Esophagus muscularis mucosa (tissue), 4 donors: ENCODE results near the gene PLAGL2. TPM values are rescaled to one million over a fixed set of nuclear protein-coding genes. Genes with fewer than 3 reads are reported as not detected.
"Not testable (repeated sequence)": the region's sequence is repeated elsewhere in the genome, so short reads cannot be mapped to it uniquely, and the experiment has no call there.

ENCODE experiments used
- DNase-seq: peaks from one replicate; pipeline ENCODE4 v3.0.0-alpha.2; 2017; ENCODE audit errors: extremely low spot score
- H3K27ac ChIP-seq, 4 donors: fragments of 200-600 bp; sonication (generic); replicated peaks in 1 of 4; 1 replicate in 3 of 4; 2 replicates in 1 of 4; pipeline ENCODE4 v1.5.1; 2016 to 2019; ENCODE audit warnings: mild to moderate bottlenecking in 1 of 4
- H3K27me3 ChIP-seq, 4 donors: fragments of 200-600 bp; sonication (generic); one replicate each; pipeline versions ENCODE4 v1.5.1 to v1.6.0; 2016 to 2019
- H3K36me3 ChIP-seq, 4 donors: fragments of 200-600 bp; sonication (generic); one replicate each; pipeline ENCODE4 v1.5.1; 2016 to 2019
- H3K4me1 ChIP-seq, 4 donors: fragments of 200-600 bp; sonication (generic); one replicate each; pipeline ENCODE4 v1.5.1; 2016 to 2019
- H3K4me3 ChIP-seq, 4 donors: fragments of 200-600 bp; sonication (generic); 1 replicate in 2 of 4; 2 replicates in 2 of 4; pipeline ENCODE4 v1.5.1; 2016 to 2019; ENCODE audit warnings: mild to moderate bottlenecking in 4 of 4, moderate library complexity in 1 of 4
- H3K9me3 ChIP-seq, 4 donors: fragments of 200-600 bp; sonication (generic); 1 replicate in 3 of 4; 2 replicates in 1 of 4; pipeline ENCODE4 v1.5.1; 2016 to 2019
- EP300 ChIP-seq: sonication (generic); formaldehyde crosslinking; IDR thresholded peaks from one replicate; pipeline ENCODE4 v1.6.1; 2017; ENCODE audit warnings: antibody characterized with exemption
- POLR2A ChIP-seq: fragments of 450-650 bp; IDR thresholded peaks from one replicate; pipeline ENCODE4 v1.6.1; 2017; ENCODE audit warnings: antibody characterized with exemption, moderate library complexity, mild to moderate bottlenecking, low read depth
- POLR2AphosphoS5 ChIP-seq, 2 donors: sonication (generic); formaldehyde crosslinking; IDR thresholded peaks; one replicate each; pipeline ENCODE4 v1.6.1; 2017; ENCODE audit warnings: antibody characterized with exemption in 2 of 2
- WGBS: methylation state at CpG from one replicate; pipeline ENCODE4 v1.1.5; 2018; 5-methylcytosine and 5-hydroxymethylcytosine counted together
- intact Hi-C: fragments of 100-400 bp; cut with DNase I; formaldehyde crosslinking; loops from one replicate; pipeline ENCODE4 v1.15.1; 2023
- total RNA-seq, 4 donors: library from RNA; depleted of rRNA; stranded (reverse); fragments of >200 nt; gene quantifications; one replicate each; pipeline versions ENCODE4 v1.1.0 to v1.2.1, GENCODE V29; 2016
- TF ChIP-seq, protein P1 (sequence below), 3 experiments: fragments of 200-600 bp in 2 of 3; fragments of 450-650 bp in 1 of 3; sonication (generic) in 2 of 3; IDR thresholded peaks; one replicate each; pipeline ENCODE4 v1.5.1; 2017 to 2019; ENCODE audit warnings: antibody characterized with exemption in 3 of 3, mild to moderate bottlenecking in 2 of 3, moderate library complexity in 1 of 3

Gene PLAGL2
- total RNA-seq, 4 donors from 2014 or later: 5.4 to 10.8 (median 8.0) TPM

DNA sequence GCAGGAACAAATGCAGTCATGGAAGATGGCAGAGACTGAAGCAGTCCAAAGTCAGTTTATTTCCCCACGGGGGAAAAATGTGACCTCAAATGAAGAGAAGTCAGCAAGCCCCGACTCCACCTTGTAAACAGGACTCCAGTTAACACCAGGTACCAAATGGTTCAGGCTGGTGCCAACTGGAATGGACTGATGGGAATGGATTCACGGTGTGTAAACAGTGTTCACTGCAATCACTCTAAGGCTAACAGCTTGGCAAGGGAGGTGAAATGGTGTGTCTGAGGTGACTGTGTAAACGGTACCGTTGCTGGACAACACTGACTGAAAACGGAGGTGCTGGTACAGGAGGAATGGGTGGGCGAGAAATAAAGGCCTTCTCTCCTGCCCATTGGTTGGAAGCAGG is 12.0 kb downstream of the PLAGL2 start:
- Histone ChIP-seq H3K9me3 (no peaks in the 10 kb centered on the region), H3K27ac (peak overlapping the region in 2 of 4 donors; percentile 10 to 23), H3K27me3 (no peaks in the 10 kb centered on the region), H3K4me1 (peaks cover 4 to 31% (median 8%) of the 10 kb centered on the region in 4 donors), H3K36me3 (peaks cover 20 to 64% (median 61%) of the 10 kb centered on the region in 4 donors), H3K4me3 (no peak overlapping the region)
- no peak for DNase-seq
- 56% methylated on average over 7 of the region's 7 CpGs for WGBS
- no peak for TF ChIP-seq POLR2A
- TF ChIP-seq EP300: no peak
- TF ChIP-seq POLR2AphosphoS5 (IDR thresholded peaks at IDR 0.05): no peak
- TF ChIP-seq, protein P1, sequence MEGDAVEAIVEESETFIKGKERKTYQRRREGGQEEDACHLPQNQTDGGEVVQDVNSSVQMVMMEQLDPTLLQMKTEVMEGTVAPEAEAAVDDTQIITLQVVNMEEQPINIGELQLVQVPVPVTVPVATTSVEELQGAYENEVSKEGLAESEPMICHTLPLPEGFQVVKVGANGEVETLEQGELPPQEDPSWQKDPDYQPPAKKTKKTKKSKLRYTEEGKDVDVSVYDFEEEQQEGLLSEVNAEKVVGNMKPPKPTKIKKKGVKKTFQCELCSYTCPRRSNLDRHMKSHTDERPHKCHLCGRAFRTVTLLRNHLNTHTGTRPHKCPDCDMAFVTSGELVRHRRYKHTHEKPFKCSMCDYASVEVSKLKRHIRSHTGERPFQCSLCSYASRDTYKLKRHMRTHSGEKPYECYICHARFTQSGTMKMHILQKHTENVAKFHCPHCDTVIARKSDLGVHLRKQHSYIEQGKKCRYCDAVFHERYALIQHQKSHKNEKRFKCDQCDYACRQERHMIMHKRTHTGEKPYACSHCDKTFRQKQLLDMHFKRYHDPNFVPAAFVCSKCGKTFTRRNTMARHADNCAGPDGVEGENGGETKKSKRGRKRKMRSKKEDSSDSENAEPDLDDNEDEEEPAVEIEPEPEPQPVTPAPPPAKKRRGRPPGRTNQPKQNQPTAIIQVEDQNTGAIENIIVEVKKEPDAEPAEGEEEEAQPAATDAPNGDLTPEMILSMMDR (IDR thresholded peaks at IDR 0.05): no peak
- intact Hi-C loops: no loop called here

DNA sequence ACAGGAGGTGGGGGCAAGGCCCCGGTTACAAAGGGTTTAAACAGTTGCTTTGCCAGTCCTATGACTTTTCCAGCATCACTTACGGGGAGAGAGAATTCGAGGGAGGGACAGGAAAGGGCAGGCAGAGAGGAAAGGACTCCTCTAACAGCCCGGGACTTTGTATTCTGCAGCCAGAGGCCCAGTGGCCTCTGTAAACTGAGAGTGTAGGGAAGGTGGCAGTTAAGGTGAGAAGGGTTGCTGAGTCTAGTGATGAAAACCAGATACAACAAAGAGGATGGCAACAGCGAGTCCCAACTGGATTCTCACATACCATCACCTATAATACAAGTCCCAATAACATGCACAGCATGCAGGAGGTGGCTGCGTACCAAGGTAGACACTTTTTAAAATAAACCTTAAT is 13.5 kb downstream of the PLAGL2 start:
- intact Hi-C loops: no loop called here
- H3K36me3 ChIP-seq: peaks cover 20 to 48% (median 45%) of the 10 kb centered on the region in 4 donors
- TF ChIP-seq POLR2AphosphoS5 (IDR thresholded peaks at IDR 0.05) (no peak), POLR2A (no peak), EP300 (no peak)
- TF ChIP-seq, protein P1 (IDR thresholded peaks at IDR 0.05): no peak
- H3K4me1 ChIP-seq: peaks cover 15 to 40% (median 19%) of the 10 kb centered on the region in 4 donors
- H3K9me3 ChIP-seq: no peaks in the 10 kb centered on the region
- no peak for DNase-seq
- no peak overlapping the region for H3K4me3 ChIP-seq
- 78% methylated on average over 6 of the region's 6 CpGs for WGBS
- H3K27me3 ChIP-seq: no peaks in the 10 kb centered on the region
- H3K27ac ChIP-seq: no peak overlapping the region

DNA sequence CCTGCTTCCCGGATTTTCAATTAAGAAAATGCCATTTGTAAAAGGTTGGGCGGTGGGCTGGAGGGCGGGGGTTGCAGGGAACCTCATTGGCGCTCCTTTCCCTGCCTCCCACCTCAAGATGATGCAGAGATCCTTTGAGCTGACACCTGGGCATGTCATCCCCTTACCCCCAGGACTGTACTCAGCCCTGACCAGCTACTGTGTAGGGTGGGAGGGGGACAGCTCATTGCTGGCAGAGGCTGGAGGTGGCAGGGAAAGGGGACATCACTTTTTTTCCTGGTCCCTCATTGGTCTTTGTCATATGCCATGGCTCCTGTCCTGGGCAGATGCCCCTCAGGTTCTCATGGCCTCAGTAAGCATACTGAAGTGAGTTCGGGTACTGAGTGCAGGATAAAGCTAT is 14.2 kb downstream of the PLAGL2 start:
- WGBS: 96% methylated on average over 5 of the region's 5 CpGs
- H3K27ac ChIP-seq, intact Hi-C loops: not testable (repeated sequence)

DNA sequence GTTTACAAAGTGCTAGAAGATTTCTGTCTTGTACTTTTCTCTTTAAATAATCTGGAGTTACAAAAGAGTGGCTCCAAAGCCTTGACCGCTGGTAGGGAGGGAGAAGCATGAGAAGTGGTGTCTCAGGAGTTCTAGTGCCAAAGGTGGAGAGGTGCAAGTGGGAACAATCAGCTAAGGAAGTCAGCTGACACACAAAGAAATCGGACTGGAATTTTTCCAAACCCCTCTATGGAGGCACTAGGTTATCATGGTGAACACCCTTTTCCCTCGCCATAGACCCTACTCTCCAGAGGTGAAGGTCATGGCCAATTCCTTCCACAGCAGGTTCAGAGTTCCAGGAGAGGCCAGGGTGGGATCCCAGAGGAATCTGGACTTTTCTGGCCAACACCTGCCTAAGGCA is 14.8 kb downstream of the PLAGL2 start:
- no peaks in the 10 kb centered on the region for H3K27me3 ChIP-seq
- peaks cover 17 to 35% (median 34%) of the 10 kb centered on the region in 4 donors for H3K36me3 ChIP-seq
- H3K9me3 ChIP-seq: no peaks in the 10 kb centered on the region
- TF ChIP-seq POLR2AphosphoS5 (IDR thresholded peaks at IDR 0.05) (no peak), EP300 (no peak), POLR2A (no peak)
- TF ChIP-seq, protein P1 (IDR thresholded peaks at IDR 0.05): no peak
- H3K27ac ChIP-seq: no peak overlapping the region
- DNase-seq: no peak
- intact Hi-C loops: no loop called here
- 89% methylated on average over 3 of the region's 3 CpGs for WGBS
- H3K4me3 ChIP-seq: no peak overlapping the region
- H3K4me1 ChIP-seq: peaks cover 23 to 49% (median 30%) of the 10 kb centered on the region in 4 donors

More for the DNA sequence above, 14.2 kb downstream of the PLAGL2 start:
- not testable (repeated sequence) for H3K4me3 ChIP-seq, DNase-seq, H3K9me3 ChIP-seq, H3K27me3 ChIP-seq
- Histone ChIP-seq H3K4me1 (peaks cover 22 to 43% (median 25%) of the 10 kb centered on the region in 4 donors), H3K36me3 (peaks cover 17 to 41% (median 39%) of the 10 kb centered on the region in 4 donors)

DNA sequence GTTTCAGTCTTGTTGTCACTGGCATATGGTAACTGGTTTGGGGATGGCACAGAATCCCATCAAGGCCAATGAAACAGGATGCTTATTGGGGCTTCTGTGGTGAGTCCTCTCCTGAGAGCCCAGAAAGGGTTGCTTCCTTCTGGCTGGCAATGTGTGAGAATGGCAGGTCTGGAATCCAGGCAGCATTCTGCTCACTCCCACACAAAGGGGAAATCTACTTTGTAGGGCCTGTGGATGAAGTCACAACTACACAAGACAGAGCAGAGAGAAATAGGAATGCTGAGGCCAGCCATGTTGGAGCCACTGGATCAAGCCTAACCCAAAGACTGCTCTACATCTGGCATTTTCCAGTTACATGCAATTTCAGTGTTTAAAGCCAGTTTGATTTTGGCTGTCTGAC is 15.7 kb downstream of the PLAGL2 start:
- H3K4me1 ChIP-seq: peaks cover 23 to 57% (median 32%) of the 10 kb centered on the region in 4 donors
- TF ChIP-seq POLR2A: no peak
- TF ChIP-seq, protein P1 (IDR thresholded peaks at IDR 0.05): no peak
- no peak for TF ChIP-seq EP300
- no peak for TF ChIP-seq POLR2AphosphoS5 (IDR thresholded peaks at IDR 0.05)
- peaks cover 11 to 27% (median 25%) of the 10 kb centered on the region in 4 donors for H3K36me3 ChIP-seq
- no peak for DNase-seq
- no peaks in the 10 kb centered on the region for H3K9me3 ChIP-seq
- H3K27ac ChIP-seq: peak overlapping the region in 2 of 4 donors; percentile 36 to 86
- no peak overlapping the region for H3K4me3 ChIP-seq
- intact Hi-C loops: no loop called here
- no peaks in the 10 kb centered on the region for H3K27me3 ChIP-seq
